ENCODE data around the gene FSTL4. TPM values are rescaled to one million over a fixed set of nuclear protein-coding genes. Genes with fewer than 3 reads are reported as not detected.

The FSTL4 gene
- total and polyA plus RNA-seq, 4 donors, result 0.08 to 1.4 (median 0.31) TPM

GRCh38 chr5:133457439-133458355 lies 154.6 kb downstream of the FSTL4 start:
- Histone ChIP-seq H3K4me1 (ENCODE audit: control insufficient read depth in 5 of 5, insufficient read depth in 5 of 5, low read length in 5 of 5) (peaks cover 0 to 7% (median 2%) of the 10 kb centered on the region in 5 donors), H3K9ac (ENCODE audit: insufficient read depth in 1 of 2, low read length in 2 of 2) (no peak overlapping the region), H3K27ac (ENCODE audit: low read depth in 1 of 2, low read length in 1 of 2) (no peak overlapping the region), H3K27me3 (ENCODE audit: control insufficient read depth in 3 of 3, insufficient read depth in 3 of 3, low read length in 2 of 3) (no peaks in the 10 kb centered on the region), H3K36me3 (ENCODE audit: control insufficient read depth in 4 of 4, insufficient read depth in 4 of 4, low read length in 4 of 4) (no peaks in the 10 kb centered on the region), H3K9me3 (ENCODE audit: control insufficient read depth in 4 of 4, insufficient read depth in 3 of 4, low read length in 3 of 4) (no peaks in the 10 kb centered on the region), H3K4me3 (no peak overlapping the region)
- WGBS, 2 donors, result 74 to 75% methylated on average over 12 of the region's 12 CpGs
- TF ChIP-seq CTCF (IDR thresholded peaks at IDR 0.05; ENCODE audit: control extremely low read depth, extremely low read depth), result no peak
- ATAC-seq (ENCODE audit: insufficient read depth, low FRiP score) (no peak), DNase-seq (no peak)

GRCh38 chr5:133456933-133457402 lies 155.4 kb downstream of the FSTL4 start:
- H3K9me3 ChIP-seq (ENCODE audit: control insufficient read depth in 4 of 4, insufficient read depth in 3 of 4, low read length in 3 of 4), result no peaks in the 10 kb centered on the region
- no peak overlapping the region for H3K27ac ChIP-seq (ENCODE audit: low read depth in 1 of 2, low read length in 1 of 2)
- no peak overlapping the region for H3K4me3 ChIP-seq
- no peak overlapping the region for H3K9ac ChIP-seq (ENCODE audit: insufficient read depth in 1 of 2, low read length in 2 of 2)
- ATAC-seq (ENCODE audit: insufficient read depth, low FRiP score), result no peak
- H3K4me1 ChIP-seq (ENCODE audit: control insufficient read depth in 5 of 5, insufficient read depth in 5 of 5, low read length in 5 of 5), result peaks cover 0 to 7% (median 2%) of the 10 kb centered on the region in 5 donors
- 33 to 38% methylated on average over 4 of the region's 4 CpGs for WGBS, 2 donors
- TF ChIP-seq CTCF (IDR thresholded peaks at IDR 0.05; ENCODE audit: control extremely low read depth, extremely low read depth), result no peak
- DNase-seq, result peak in 2 of 3 donors; percentile 28 to 65
- H3K36me3 ChIP-seq (ENCODE audit: control insufficient read depth in 4 of 4, insufficient read depth in 4 of 4, low read length in 4 of 4), result no peaks in the 10 kb centered on the region
- no peaks in the 10 kb centered on the region for H3K27me3 ChIP-seq (ENCODE audit: control insufficient read depth in 3 of 3, insufficient read depth in 3 of 3, low read length in 2 of 3)

GRCh38 chr5:133455676-133456075 lies 156.7 kb downstream of the FSTL4 start:
- WGBS, 2 donors, result 92% methylated on average over 5 of the region's 5 CpGs
- DNase-seq (no peak), ATAC-seq (ENCODE audit: insufficient read depth, low FRiP score) (no peak)
- H3K27me3 ChIP-seq (ENCODE audit: control insufficient read depth in 3 of 3, insufficient read depth in 3 of 3, low read length in 2 of 3), result no peaks in the 10 kb centered on the region
- no peaks in the 10 kb centered on the region for H3K9me3 ChIP-seq (ENCODE audit: control insufficient read depth in 4 of 4, insufficient read depth in 3 of 4, low read length in 3 of 4)
- no peak overlapping the region for H3K27ac ChIP-seq (ENCODE audit: low read depth in 1 of 2, low read length in 1 of 2)
- H3K9ac ChIP-seq (ENCODE audit: insufficient read depth in 1 of 2, low read length in 2 of 2), result no peak overlapping the region
- no peak for TF ChIP-seq CTCF (IDR thresholded peaks at IDR 0.05; ENCODE audit: control extremely low read depth, extremely low read depth)
- peaks cover 0 to 7% (median 0%) of the 10 kb centered on the region in 5 donors for H3K4me1 ChIP-seq (ENCODE audit: control insufficient read depth in 5 of 5, insufficient read depth in 5 of 5, low read length in 5 of 5)
- no peaks in the 10 kb centered on the region for H3K36me3 ChIP-seq (ENCODE audit: control insufficient read depth in 4 of 4, insufficient read depth in 4 of 4, low read length in 4 of 4)
- H3K4me3 ChIP-seq, result no peak overlapping the region
